GM19467 (cell line): ENCODE results near the gene TXNDC5.

Experiments used
- ATAC-seq: cut with Tn5 transposase; IDR thresholded peaks from one replicate; pipeline ENCODE4 v1.9.1; 2021; ENCODE audit warnings: mild to moderate bottlenecking, moderate library complexity; ENCODE audit not compliant: unreplicated experiment

Gene TXNDC5

GRCh38 chr6:7910654-7911344 lies at the start of gene TXNDC5:
Gene TXNDC5, minus strand, starts transcription at chr6:7910788. Its CDS starts 12 bp downstream, at chr6:7910776.
- peak; percentile 56 for ATAC-seq

- no peak for ATAC-seq
Observed at GRCh38 chr6:7960141-7960540, 49.6 kb upstream of the TXNDC5 start.

- ATAC-seq = no peak
Observed at GRCh38 chr6:7959453-7959852, 48.9 kb upstream of the TXNDC5 start.

GRCh38 chr6:7958464-7958863 lies 47.9 kb upstream of the TXNDC5 start:
- no peak for ATAC-seq

GRCh38 chr6:7956257-7956656 lies 45.7 kb upstream of the TXNDC5 start:
- no peak for ATAC-seq

- no peak for ATAC-seq
Observed at GRCh38 chr6:7954477-7955200, 44.1 kb upstream of the TXNDC5 start.

GRCh38 chr6:7953753-7954152 lies 43.2 kb upstream of the TXNDC5 start:
- no peak for ATAC-seq

GRCh38 chr6:7939864-7940228 lies 29.3 kb upstream of the TXNDC5 start:
- ATAC-seq = no peak

GRCh38 chr6:7939184-7939863 lies 28.7 kb upstream of the TXNDC5 start:
- no peak for ATAC-seq

GRCh38 chr6:7938562-7939183 lies 28.1 kb upstream of the TXNDC5 start:
- ATAC-seq = no peak

GRCh38 chr6:7933794-7934193 lies 23.2 kb upstream of the TXNDC5 start:
- peak; percentile 89 for ATAC-seq

- ATAC-seq = no peak
Observed at GRCh38 chr6:7932625-7933024, 22.0 kb upstream of the TXNDC5 start.

- no peak for ATAC-seq
Observed at GRCh38 chr6:7924867-7925266, 14.3 kb upstream of the TXNDC5 start.

- no peak for ATAC-seq
Observed at GRCh38 chr6:7922596-7922995, 12.0 kb upstream of the TXNDC5 start.

GRCh38 chr6:7921632-7922092 lies 11.1 kb upstream of the TXNDC5 start:
- no peak for ATAC-seq

GRCh38 chr6:7921046-7921445 lies 10.5 kb upstream of the TXNDC5 start:
- ATAC-seq = no peak

- ATAC-seq = no peak
Observed at GRCh38 chr6:7920425-7920824, 9.8 kb upstream of the TXNDC5 start.

- no peak for ATAC-seq
Observed at GRCh38 chr6:7919871-7920270, 9.3 kb upstream of the TXNDC5 start.

GRCh38 chr6:7918403-7918802 lies 7.8 kb upstream of the TXNDC5 start:
- ATAC-seq = no peak

- ATAC-seq = no peak
Observed at GRCh38 chr6:7917729-7918128, 7.1 kb upstream of the TXNDC5 start.

GRCh38 chr6:7916959-7917358 lies 6.4 kb upstream of the TXNDC5 start:
- peak; percentile 87 for ATAC-seq
